ENCODE measurements around the gene MXD1. TPM values are rescaled to one million over a fixed set of nuclear protein-coding genes. Genes with fewer than 3 reads are reported as not detected.

MXD1 gene
- total RNA-seq, 1 donor, result 14.5 TPM

DNA sequence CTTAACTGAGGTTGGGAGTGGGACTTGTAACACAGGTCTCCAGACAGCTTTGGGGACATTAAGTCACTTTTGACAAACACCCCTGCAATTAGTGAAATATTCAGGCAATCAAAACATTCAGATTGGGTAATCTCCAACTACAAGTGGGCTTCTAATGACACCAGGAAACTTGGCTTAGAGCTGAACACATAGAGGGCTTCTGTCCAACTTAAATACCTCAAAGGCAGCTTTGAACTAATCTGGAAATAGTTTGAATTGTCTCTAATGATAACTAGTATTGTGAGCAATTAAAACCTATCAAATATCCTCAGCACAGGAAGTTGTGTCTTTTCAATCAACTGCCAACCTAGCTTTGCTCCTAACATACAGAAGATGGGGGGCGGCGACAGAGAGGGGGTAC, 51.6 kb downstream of the MXD1 start:
- TF ChIP-seq, protein P1, sequence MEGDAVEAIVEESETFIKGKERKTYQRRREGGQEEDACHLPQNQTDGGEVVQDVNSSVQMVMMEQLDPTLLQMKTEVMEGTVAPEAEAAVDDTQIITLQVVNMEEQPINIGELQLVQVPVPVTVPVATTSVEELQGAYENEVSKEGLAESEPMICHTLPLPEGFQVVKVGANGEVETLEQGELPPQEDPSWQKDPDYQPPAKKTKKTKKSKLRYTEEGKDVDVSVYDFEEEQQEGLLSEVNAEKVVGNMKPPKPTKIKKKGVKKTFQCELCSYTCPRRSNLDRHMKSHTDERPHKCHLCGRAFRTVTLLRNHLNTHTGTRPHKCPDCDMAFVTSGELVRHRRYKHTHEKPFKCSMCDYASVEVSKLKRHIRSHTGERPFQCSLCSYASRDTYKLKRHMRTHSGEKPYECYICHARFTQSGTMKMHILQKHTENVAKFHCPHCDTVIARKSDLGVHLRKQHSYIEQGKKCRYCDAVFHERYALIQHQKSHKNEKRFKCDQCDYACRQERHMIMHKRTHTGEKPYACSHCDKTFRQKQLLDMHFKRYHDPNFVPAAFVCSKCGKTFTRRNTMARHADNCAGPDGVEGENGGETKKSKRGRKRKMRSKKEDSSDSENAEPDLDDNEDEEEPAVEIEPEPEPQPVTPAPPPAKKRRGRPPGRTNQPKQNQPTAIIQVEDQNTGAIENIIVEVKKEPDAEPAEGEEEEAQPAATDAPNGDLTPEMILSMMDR (IDR thresholded peaks at IDR 0.05; ENCODE audit: extremely low read depth, low read depth, low read length), result no peak
- no peaks in the 10 kb centered on the region for H3K9me3 ChIP-seq (ENCODE audit: low read depth, low read length)

DNA sequence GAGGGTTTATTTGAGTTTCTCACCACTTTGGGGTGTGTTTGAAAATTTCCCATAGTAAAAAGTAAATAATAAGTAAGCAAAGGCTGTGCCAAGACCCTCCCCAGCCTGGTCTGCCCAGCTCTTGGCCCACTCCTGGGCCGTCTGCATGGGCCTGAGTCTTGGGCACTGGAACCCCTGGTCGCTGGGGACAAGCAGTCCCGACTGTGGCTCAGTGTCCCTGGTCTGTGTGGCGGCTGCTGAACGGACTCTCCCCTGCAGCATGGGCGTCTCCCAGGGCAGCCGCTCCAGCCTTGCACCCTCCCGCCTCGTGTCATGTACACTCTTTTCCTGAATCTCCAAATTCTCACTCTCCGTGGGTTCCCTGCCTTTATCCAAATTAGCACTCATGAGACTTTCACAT, 53.7 kb downstream of the MXD1 start:
- TF ChIP-seq, protein P1 (IDR thresholded peaks at IDR 0.05; ENCODE audit: extremely low read depth, low read depth, low read length), result no peak
- Histone ChIP-seq H3K36me3 (ENCODE audit: insufficient read depth, low read length) (no peaks in the 10 kb centered on the region), H2AFZ (ENCODE audit: low read length) (no peak overlapping the region), H3K79me2 (ENCODE audit: insufficient read depth, low read length) (no peaks in the 10 kb centered on the region), H3K4me1 (ENCODE audit: insufficient read depth, low read length) (no peaks in the 10 kb centered on the region), H3K4me3 (ENCODE audit: insufficient read depth, low read length) (no peak overlapping the region), H3K4me2 (ENCODE audit: insufficient read depth, low read length) (no peak overlapping the region), H3K27me3 (ENCODE audit: insufficient read depth, low read length) (no peaks in the 10 kb centered on the region), H4K20me1 (ENCODE audit: insufficient read depth, low read length) (no peaks in the 10 kb centered on the region), H3K9me3 (ENCODE audit: low read depth, low read length) (no peaks in the 10 kb centered on the region), H3K27ac (ENCODE audit: low read depth, low read length) (no peak overlapping the region)
- no peak for DNase-seq (ENCODE audit: insufficient read length, low spot score, missing footprints)

More for the DNA sequence above, 51.6 kb downstream of the MXD1 start:
- no peak for DNase-seq (ENCODE audit: insufficient read length, low spot score, missing footprints)
- Histone ChIP-seq H3K79me2 (ENCODE audit: insufficient read depth, low read length) (no peaks in the 10 kb centered on the region), H3K27me3 (ENCODE audit: insufficient read depth, low read length) (no peaks in the 10 kb centered on the region), H3K4me1 (ENCODE audit: insufficient read depth, low read length) (no peaks in the 10 kb centered on the region), H3K4me2 (ENCODE audit: insufficient read depth, low read length) (no peak overlapping the region), H4K20me1 (ENCODE audit: insufficient read depth, low read length) (no peaks in the 10 kb centered on the region), H3K36me3 (ENCODE audit: insufficient read depth, low read length) (no peaks in the 10 kb centered on the region), H2AFZ (ENCODE audit: low read length) (no peak overlapping the region), H3K27ac (ENCODE audit: low read depth, low read length) (no peak overlapping the region), H3K4me3 (ENCODE audit: insufficient read depth, low read length) (no peak overlapping the region)

DNA sequence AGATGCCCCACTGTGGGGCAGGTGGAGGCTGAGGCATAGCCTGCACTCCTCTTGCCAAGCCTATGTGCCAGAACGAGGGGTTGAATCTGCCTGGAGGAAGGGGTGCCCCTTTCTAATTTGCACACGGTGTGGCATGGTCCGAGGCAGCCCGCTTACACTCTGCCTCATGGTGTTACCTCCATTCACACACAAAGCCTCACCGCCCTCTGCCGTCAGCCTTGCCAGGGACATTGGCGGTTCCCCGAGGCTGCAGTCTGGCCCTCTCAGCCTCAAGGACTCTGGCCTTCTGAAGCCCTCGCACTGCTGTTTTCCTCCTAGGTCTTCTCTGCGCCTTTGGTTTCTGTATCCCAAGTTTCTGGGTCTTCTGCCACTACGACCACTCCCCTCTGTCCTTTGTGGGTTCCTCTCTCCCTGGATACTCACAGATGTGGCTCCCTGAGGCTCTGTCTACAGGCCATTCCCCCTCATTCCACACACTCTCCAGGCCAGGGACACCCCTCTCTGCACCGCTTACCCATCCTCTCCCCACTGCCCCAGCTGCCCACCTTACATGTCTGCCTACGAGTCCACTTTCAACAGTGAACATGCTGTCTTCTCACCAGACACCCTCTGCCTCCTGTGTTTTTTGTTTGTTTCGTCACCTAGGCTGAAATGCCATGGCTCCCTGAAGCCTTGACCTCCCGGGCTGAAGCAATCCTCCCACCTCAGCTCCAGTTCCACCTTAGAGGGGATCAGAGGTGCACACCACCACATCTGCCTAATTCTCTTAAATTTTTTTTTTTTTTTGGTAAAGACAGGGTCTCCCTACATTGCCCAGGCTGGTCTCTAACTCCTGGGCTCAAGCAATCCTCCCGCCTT, 54.4 kb downstream of the MXD1 start:
- TF ChIP-seq, protein P1 (IDR thresholded peaks at IDR 0.05; ENCODE audit: extremely low read depth, low read depth, low read length), result no peak
- no peaks in the 10 kb centered on the region for H3K79me2 ChIP-seq (ENCODE audit: insufficient read depth, low read length)
- H3K36me3 ChIP-seq (ENCODE audit: insufficient read depth, low read length), result no peaks in the 10 kb centered on the region
- H3K27me3 ChIP-seq (ENCODE audit: insufficient read depth, low read length), result no peaks in the 10 kb centered on the region
- H3K9me3 ChIP-seq (ENCODE audit: low read depth, low read length), result no peaks in the 10 kb centered on the region
- H3K27ac ChIP-seq (ENCODE audit: low read depth, low read length), result no peak overlapping the region
- no peak overlapping the region for H3K4me3 ChIP-seq (ENCODE audit: insufficient read depth, low read length)
- H3K4me2 ChIP-seq (ENCODE audit: insufficient read depth, low read length), result no peak overlapping the region
- no peaks in the 10 kb centered on the region for H3K4me1 ChIP-seq (ENCODE audit: insufficient read depth, low read length)
- H2AFZ ChIP-seq (ENCODE audit: low read length), result no peak overlapping the region
- DNase-seq (ENCODE audit: insufficient read length, low spot score, missing footprints), result no peak
- no peaks in the 10 kb centered on the region for H4K20me1 ChIP-seq (ENCODE audit: insufficient read depth, low read length)

DNA sequence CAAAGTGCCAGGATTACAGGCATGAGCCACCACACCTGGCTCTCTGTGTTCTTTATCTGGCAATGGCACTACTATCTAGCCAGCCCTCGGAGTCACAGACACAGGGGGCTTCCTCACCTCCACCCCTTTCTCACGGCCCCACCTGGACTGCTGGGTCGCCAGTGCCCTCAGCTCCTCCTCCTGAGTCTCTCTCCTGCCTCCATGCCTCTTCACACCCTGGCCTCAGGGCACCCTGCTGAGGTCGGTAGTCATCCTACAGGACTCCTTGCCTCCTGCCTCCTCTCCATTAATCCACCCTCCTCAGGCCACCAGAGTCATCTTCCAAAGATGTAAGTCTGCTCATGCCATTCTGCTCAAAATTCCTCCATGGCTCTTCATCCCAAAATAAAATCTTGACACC, 55.1 kb downstream of the MXD1 start:
- Histone ChIP-seq H3K27ac (ENCODE audit: low read depth, low read length) (no peak overlapping the region), H2AFZ (ENCODE audit: low read length) (no peak overlapping the region), H4K20me1 (ENCODE audit: insufficient read depth, low read length) (no peaks in the 10 kb centered on the region), H3K79me2 (ENCODE audit: insufficient read depth, low read length) (no peaks in the 10 kb centered on the region), H3K4me2 (ENCODE audit: insufficient read depth, low read length) (no peak overlapping the region), H3K4me1 (ENCODE audit: insufficient read depth, low read length) (no peaks in the 10 kb centered on the region), H3K9me3 (ENCODE audit: low read depth, low read length) (no peaks in the 10 kb centered on the region), H3K36me3 (ENCODE audit: insufficient read depth, low read length) (no peaks in the 10 kb centered on the region), H3K4me3 (ENCODE audit: insufficient read depth, low read length) (no peak overlapping the region), H3K27me3 (ENCODE audit: insufficient read depth, low read length) (no peaks in the 10 kb centered on the region)
- no peak for DNase-seq (ENCODE audit: insufficient read length, low spot score, missing footprints)
- TF ChIP-seq, protein P1 (IDR thresholded peaks at IDR 0.05; ENCODE audit: extremely low read depth, low read depth, low read length), result no peak
